ENCODE measurements around the gene AMH. TPM values are rescaled to one million over a fixed set of nuclear protein-coding genes. Genes with fewer than 3 reads are reported as not detected.

The AMH gene
- total RNA-seq, 6 donors from 2014 or later = 1.1 to 6.3 (median 3.2) TPM

- peaks cover 0 to 45% (median 37%) of the 10 kb centered on the region in 4 donors for H3K27me3 ChIP-seq
Measured at GRCh38 chr19:2254064-2254872, 5.1 kb downstream of the AMH start.

DNA sequence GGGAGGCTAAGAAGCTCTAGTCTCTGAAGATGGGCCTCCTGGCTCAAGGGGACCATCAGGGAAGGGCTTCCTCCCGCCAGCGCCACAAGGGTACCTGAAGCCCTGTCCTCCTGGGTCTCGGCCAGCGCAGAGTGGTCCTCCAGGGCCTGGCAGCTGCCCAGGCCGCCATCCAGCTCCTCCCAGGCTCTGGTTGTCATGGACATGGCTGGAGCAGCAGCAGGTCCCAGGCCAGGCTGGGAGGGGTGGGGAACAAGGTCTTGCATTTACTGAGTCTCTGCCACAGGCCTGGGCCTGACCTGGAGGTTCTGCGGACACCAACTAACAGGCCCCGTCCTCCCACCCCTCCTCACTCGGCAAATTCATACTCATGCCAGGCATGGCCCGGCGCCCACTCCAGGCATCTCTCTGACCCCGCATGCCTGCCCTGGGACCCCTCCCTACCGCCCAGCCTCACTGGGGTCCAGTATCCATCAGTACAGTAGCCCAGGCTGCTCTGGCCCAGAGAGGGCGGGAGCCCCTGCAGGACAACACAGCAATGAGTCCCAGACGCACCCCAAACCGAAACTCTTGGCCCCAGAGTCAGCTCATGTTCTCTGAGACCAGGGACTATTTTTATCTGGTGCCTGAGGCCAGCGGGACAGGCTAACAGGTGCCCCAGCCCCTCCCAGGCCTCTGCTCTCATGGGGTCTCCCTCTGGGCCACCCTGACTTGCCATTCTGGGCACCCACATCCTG lies 6.2 kb downstream of the AMH start:
- H3K9me3 ChIP-seq = no peaks in the 10 kb centered on the region
- H3K4me1 ChIP-seq = peaks cover 34 to 39% (median 34%) of the 10 kb centered on the region in 4 donors
- DNase-seq (peak in 1 of 2 donors; percentile 74), ATAC-seq (ENCODE audit: low FRiP score in 2 of 2) (no peak)
- TF ChIP-seq POLR2AphosphoS5 (IDR thresholded peaks at IDR 0.05) (no peak), EP300 (IDR thresholded peaks at IDR 0.05) (no peak), POLR2A (IDR thresholded peaks at IDR 0.05) (no peak), CTCF (IDR thresholded peaks at IDR 0.05) (no peak)
- peaks cover 0 to 40% (median 31%) of the 10 kb centered on the region in 4 donors for H3K27me3 ChIP-seq
- 84 to 91% methylated on average over 9 to 15 of the region's 16 CpGs for WGBS, 2 donors
- no peaks in the 10 kb centered on the region for H3K36me3 ChIP-seq
- no peak overlapping the region for H3K27ac ChIP-seq
- H3K4me3 ChIP-seq = no peak overlapping the region

More at GRCh38 chr19:2254064-2254872, 5.1 kb downstream of the AMH start:
- DNase-seq = no peak
- Histone ChIP-seq H3K36me3 (no peaks in the 10 kb centered on the region), H3K27ac (no peak overlapping the region), H3K9me3 (no peaks in the 10 kb centered on the region), H3K4me3 (no peak overlapping the region), H3K4me1 (peaks cover 36 to 45% (median 37%) of the 10 kb centered on the region in 4 donors)
- no peak for ATAC-seq (ENCODE audit: low FRiP score in 2 of 2)
- TF ChIP-seq CTCF (IDR thresholded peaks at IDR 0.05) = peak in 3 of 6 experiments; percentile 6 to 26 (median 6)
- no peak for TF ChIP-seq EP300 (IDR thresholded peaks at IDR 0.05)
- 78 to 84% methylated on average over 18 to 20 of the region's 20 CpGs for WGBS, 2 donors

- no peak within 1 kb of the TSS for H3K27ac ChIP-seq
- peaks cover 0 to 31% (median 23%) of the 10 kb centered on the region in 4 donors for H3K27me3 ChIP-seq
- ATAC-seq (ENCODE audit: low FRiP score in 2 of 2) = no peak
- H3K4me3 ChIP-seq = no peak within 1 kb of the TSS
- H3K36me3 ChIP-seq = no peaks in the 10 kb centered on the region
- H3K9me3 ChIP-seq = no peaks in the 10 kb centered on the region
- TF ChIP-seq POLR2AphosphoS5 (IDR thresholded peaks at IDR 0.05) (no peak), EP300 (IDR thresholded peaks at IDR 0.05) (no peak), POLR2A (IDR thresholded peaks at IDR 0.05) (no peak), CTCF (IDR thresholded peaks at IDR 0.05) (no peak)
- H3K4me1 ChIP-seq = peaks cover 25 to 30% (median 25%) of the 10 kb centered on the region in 4 donors
- WGBS, 2 donors = 78 to 85% methylated on average over 17 to 23 of the region's 24 CpGs
- peak in 1 of 2 donors; percentile 75 for DNase-seq
Measured at GRCh38 chr19:2255982-2256685, 7.0 kb downstream of the AMH start, which contains the start of gene JSRP1. Gene JSRP1 (minus strand): TSS chr19:2256417. CDS start chr19:2255314, 1,103 bp downstream.

- H3K27me3 ChIP-seq = no peaks in the 10 kb centered on the region
- no peaks in the 10 kb centered on the region for H3K36me3 ChIP-seq
- DNase-seq = no peak
- ATAC-seq (ENCODE audit: low FRiP score in 2 of 2) = peak in 1 of 2 donors; percentile 4
- H3K9me3 ChIP-seq = no peaks in the 10 kb centered on the region
- H3K4me3 ChIP-seq = no peak overlapping the region
- H3K27ac ChIP-seq = no peak overlapping the region
- 81 to 90% methylated on average over 5 of the region's 5 CpGs for whole genome bisulfite sequencing, 2 donors
- no peak for TF ChIP-seq POLR2AphosphoS5 (IDR thresholded peaks at IDR 0.05)
- no peak for TF ChIP-seq POLR2A (IDR thresholded peaks at IDR 0.05)
- TF ChIP-seq CTCF (IDR thresholded peaks at IDR 0.05) = no peak
- no peak for TF ChIP-seq EP300 (IDR thresholded peaks at IDR 0.05)
- no peaks in the 10 kb centered on the region for H3K4me1 ChIP-seq
Measured at GRCh38 chr19:2259336-2259735, 10.2 kb downstream of the AMH start.

Data from upper lobe of left lung (tissue), 6 donors.